COLO829 (cell line): ENCODE results near the gene BSCL2.
"Not testable (repeated sequence)": the region's sequence is repeated elsewhere in the genome, so short reads cannot be mapped to it uniquely, and the experiment has no call there.

ENCODE experiments used
- DNase-seq: peaks from one replicate; pipeline ENCODE4 v3.0.0; 2012; ENCODE audit warnings: low spot score

Gene BSCL2

GRCh38 chr11:62719302-62719978 lies 12.2 kb upstream of the BSCL2 start:
- DNase-seq: no peak

DNA sequence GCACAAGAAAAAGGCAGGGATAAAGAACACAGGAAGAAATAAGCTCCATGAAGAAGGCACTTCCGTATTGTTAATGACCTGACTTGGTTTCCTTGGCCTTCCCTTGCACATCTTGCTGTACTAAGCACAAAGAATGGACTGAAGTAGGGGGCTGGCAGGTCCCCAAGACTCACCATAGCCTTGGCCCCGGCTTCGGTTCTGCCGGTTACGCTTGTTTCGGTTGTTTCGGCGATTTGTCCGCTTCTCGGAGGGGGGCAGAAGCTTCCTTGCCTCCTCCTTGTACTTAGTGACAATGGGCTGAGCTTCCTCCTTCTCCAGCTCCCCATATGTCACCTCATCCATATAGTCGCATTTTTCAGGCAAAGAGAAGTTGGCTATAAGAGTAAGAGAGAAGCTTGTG lies 9.6 kb upstream of the BSCL2 start:
- DNase-seq: no peak

DNA sequence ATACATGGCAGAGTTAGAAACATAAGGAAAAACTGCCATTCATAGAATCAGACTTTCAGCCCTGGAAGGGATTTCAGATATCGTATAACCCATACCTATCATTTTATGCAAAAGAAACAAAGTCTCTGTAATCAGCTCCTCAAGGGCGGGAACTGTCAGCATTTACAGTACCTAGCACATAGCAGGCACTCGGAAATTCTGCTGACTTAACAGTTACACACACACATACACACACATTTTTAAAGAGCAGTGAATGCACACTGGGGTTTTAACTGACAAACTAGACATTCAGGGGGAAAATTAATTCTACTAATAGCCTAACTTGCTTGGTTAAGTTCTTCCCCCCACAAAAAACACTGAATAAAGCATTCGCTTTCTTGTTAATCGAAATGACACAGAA lies 9.0 kb upstream of the BSCL2 start:
- no peak for DNase-seq

GRCh38 chr11:62715150-62716130 lies 8.2 kb upstream of the BSCL2 start:
- DNase-seq: no peak

DNA sequence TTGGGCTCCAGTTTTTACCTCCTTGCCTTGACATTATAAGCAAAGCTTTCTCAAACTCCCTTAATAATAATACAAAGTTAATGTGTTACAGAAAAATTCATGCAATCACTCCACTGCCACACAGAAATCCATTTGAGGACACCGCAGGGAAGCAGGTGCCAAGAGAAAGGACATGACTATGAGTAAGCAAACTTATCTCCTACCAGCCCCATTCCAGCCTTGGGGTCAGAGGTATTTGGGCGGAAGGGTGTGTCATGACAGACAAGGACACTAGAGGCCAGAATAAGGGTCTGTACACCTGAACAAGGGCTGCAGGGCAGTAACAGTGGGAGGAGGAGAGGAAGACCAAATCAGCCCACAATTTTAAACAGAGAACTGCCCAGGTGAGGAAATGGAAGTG lies 6.1 kb upstream of the BSCL2 start:
- no peak for DNase-seq

GRCh38 chr11:62712861-62713260 lies 5.6 kb upstream of the BSCL2 start:
- no peak for DNase-seq

- DNase-seq: no peak
Measured at GRCh38 chr11:62712276-62712812, 5.1 kb upstream of the BSCL2 start.

DNA sequence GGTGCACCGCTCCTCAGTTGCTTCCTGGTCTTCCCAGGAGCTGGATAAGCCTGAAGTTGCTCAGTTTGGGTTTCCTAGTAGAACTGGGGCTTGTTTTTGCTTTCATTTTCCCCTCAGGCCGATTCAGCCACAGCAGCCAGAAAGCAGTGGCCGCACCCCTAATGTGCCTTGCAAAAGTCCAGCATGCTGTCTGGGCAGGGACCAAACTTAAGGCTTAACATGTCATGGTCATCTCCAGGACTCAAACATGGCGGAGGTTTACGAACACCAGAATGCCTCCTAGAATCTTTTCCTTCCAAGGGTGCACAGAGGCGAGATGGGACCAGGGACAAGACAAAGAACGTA lies 2.7 kb upstream of the BSCL2 start:
- DNase-seq: no peak

DNA sequence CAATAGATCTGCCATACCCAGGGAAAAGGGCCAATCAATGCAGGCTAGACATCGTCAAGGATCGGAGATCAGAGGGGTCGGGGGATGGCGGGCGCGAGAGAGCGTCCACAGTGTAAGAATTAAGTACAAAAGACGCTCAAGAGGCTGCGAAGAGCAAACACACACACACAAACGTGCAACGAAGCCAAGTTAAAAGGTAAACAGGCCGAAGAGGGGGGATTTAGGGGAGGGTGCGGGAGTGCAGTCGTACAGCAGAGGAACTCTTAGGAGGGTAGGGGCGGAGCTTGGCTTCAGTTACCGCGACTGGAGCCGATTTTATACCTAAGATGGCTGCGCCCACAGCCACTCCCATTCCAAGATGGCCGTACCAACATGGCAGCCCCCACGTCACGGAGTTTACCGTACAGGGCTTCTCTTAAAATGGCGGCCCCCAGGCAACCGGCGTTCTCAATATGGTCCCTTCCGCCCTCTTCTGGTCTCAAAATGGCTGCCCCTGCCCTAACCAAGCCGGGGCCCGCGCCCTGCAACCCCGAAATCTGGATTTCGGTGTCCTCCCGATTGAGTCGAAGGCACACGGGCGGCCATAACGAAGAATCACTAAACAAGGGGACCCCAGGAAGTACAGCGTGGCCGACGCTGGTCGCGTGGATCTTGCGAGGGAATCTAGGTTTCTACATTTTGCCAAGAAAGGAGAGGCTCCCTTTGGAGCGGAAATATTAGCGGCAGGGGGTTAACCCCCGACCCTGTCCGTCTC lies 2.2 kb upstream of the BSCL2 start:
- DNase-seq: peak; percentile 94

DNA sequence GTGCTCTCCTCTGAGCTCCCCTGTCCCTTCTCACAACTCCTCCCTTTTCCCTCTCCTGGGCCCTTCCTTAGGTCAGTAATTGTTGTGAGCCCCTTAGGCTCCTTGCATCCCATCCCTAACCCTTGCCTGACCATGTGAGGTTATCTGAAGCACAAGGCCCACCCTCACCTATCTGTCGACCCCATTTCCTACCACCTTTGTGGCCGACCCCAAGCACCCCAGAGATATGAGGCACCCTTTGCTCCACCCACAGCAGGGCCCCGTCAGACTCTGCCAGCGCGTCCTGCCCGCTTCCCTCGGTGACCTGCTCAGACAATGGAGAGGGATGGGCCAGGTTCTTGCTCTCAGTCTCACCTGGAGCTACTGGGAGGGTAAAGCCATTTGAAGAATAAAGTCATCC lies 1.6 kb upstream of the BSCL2 start:
- DNase-seq: no peak

DNA sequence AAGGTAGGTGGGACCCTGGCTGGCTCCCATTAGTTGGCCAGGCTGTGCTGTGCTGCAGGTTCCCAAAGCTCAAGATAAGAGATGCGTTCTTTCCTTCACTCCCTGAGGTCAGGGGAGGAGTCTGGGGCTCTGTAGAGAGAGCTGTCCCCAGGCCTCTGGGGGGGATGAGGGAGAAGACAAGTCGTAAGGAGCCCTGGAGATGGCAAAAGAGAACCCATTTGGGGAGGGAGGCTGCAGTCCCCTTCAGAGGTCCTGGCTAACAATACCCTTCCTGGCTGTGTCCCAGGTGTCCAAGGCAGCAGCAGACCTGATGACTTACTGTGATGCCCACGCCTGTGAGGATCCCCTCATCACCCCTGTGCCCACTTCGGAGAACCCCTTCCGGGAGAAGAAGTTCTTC lies 1.2 kb upstream of the BSCL2 start:
- no peak for DNase-seq

DNA sequence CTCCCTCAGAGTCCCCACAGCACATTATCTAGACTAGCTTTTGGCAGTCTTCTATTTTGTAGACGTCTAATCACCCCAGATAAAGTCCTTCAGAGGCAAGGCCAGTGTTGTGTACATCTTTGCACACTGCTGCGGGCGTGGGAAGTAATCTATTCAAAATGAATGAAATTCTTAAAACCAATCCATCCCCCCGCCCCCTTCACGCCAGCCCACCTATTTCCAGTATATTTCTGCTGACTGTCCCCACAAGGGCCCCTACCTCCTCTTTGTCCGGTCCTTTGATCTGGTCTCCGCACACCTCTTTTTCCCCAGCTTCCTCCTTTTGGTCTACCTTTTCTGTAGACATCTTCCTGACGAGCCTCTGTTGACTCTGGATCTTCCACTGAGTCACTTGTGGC lies 375 bp downstream of the BSCL2 start:
- DNase-seq: no peak

GRCh38 chr11:62705880-62706849 lies 1.1 kb downstream of the BSCL2 start:
- DNase-seq: peak; percentile 87

- DNase-seq: peak; percentile 16
Measured at GRCh38 chr11:62705413-62705812, 1.8 kb downstream of the BSCL2 start.

DNA sequence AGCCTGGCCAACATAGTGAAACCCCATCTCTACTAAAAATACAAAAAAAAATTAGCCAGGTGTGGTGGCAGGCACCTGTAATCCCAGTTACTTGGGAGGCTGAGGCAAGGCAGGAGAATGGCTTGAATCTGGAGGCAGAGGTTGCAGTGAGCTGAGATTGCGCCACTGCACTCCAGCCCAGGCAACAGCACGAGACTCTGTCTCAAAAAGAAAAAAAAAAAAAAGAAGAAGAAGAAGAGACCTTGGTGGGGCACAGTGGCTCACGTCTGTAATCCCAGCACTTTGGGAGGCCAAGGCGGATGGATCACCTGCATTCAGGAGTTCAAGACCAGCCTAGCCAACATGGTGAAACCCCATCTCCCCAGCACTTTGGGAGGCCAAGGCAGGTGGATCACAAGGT lies 3.3 kb downstream of the BSCL2 start:
- not testable (repeated sequence) for DNase-seq

DNA sequence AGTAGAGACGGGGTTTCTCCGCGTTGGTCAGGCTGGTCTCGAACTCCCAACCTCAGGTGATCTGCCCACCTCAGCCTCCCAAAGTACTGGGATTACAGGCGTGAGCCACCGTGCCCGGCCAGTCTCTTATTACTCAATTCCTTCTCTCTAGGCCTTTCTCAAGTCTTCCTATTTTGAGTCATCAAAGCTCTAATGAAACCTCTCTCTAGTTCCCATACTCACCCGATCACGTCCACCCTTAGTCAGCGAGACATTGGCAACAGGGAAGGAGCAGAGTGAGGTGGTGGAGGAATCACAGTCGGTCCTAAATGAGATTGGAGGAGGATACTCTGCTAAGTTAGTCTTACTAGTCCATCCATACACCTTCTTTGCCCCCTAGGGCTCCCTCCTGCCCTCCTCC lies 5.0 kb downstream of the BSCL2 start:
- no peak for DNase-seq

- DNase-seq: peak; percentile 36
Measured at GRCh38 chr11:62694455-62695167, 12.6 kb downstream of the BSCL2 start.

- DNase-seq: not testable (repeated sequence)
Measured at GRCh38 chr11:62693624-62694023, 13.6 kb downstream of the BSCL2 start.

GRCh38 chr11:62689421-62690183 lies 17.6 kb downstream of the BSCL2 start, which contains the start of gene LRRN4CL:
LRRN4CL (minus strand) TSS chr11:62689530; CDS start chr11:62688508, 1,022 bp downstream.
- no peak for DNase-seq

DNA sequence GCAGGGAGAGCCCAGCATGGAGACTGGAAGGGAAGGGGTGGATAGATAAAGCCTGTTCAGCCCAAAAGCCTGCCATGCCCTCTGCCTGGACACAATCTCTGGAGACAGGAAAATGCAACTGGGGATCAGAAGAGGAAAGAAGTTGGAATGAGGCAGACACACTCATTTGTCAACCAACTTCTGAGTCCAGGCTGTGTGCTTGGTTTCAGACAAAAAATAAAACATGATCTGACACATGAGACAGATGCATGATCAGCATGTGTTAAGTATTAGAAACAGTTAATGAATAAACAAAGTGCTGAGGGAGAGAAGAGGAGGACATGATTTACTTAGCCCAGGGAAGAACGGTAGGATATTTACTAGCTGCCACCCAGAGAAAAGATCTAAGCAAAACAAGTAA lies 18.7 kb downstream of the BSCL2 start:
- DNase-seq: no peak
